DOHH2 (cell line): Measurements from ENCODE around the gene SARS1.

Experiments used
- H3F3A ChIP-seq: fragments of 200-600 bp; sonication (generic), shearing (Covaris generic); 2 replicates; pipeline ENCODE4 v1.6.0; 2016; ENCODE audit warnings: antibody characterized with exemption, mild to moderate bottlenecking; ENCODE audit not compliant: control insufficient read depth, insufficient read depth
- H3K27ac ChIP-seq: fragments of 200-600 bp; sonication (generic); 2 replicates; pipeline ENCODE4 v1.5.1; 2014; ENCODE audit warnings: low read depth, mild to moderate bottlenecking, low read length, moderate library complexity
- H3K27me3 ChIP-seq: fragments of 200-600 bp; sonication (generic); 2 replicates; pipeline ENCODE4 v1.6.1; 2014; ENCODE audit warnings: mild to moderate bottlenecking, low read length, mixed read lengths; ENCODE audit not compliant: control insufficient read depth
- H3K36me3 ChIP-seq: fragments of 200-600 bp; sonication (generic); 2 replicates; pipeline ENCODE4 v1.6.1; 2014; ENCODE audit warnings: mild to moderate bottlenecking, low read length, moderate library complexity, mixed read lengths; ENCODE audit not compliant: control insufficient read depth
- H3K4me1 ChIP-seq: fragments of 200-600 bp; sonication (generic); 2 replicates; pipeline ENCODE4 v1.6.1; 2014; ENCODE audit warnings: mild to moderate bottlenecking, low read length, mixed read lengths; ENCODE audit not compliant: control insufficient read depth
- H3K4me2 ChIP-seq: fragments of 200-600 bp; sonication (generic); 2 replicates; pipeline ENCODE4 v1.6.0; 2014; ENCODE audit warnings: mild to moderate bottlenecking, low read length, moderate library complexity
- H3K4me3 ChIP-seq: fragments of 200-600 bp; sonication (generic); 2 replicates; pipeline ENCODE4 v1.5.1; 2014; ENCODE audit warnings: mild to moderate bottlenecking, low read length, mixed read lengths
- H3K79me2 ChIP-seq: fragments of 200-600 bp; sonication (generic); 2 replicates; pipeline ENCODE4 v1.6.1; 2014; ENCODE audit warnings: mild to moderate bottlenecking, low read length, mixed read lengths; ENCODE audit not compliant: control insufficient read depth
- H3K9me2 ChIP-seq: fragments of 200-600 bp; sonication (generic); replicated peaks from 2 replicates; pipeline ENCODE4 v1.6.1; 2014; ENCODE audit warnings: mild to moderate bottlenecking, low read length, mixed read lengths; ENCODE audit not compliant: control insufficient read depth
- H3K9me3 ChIP-seq: fragments of 200-600 bp; sonication (generic); 2 replicates; pipeline ENCODE4 v1.6.1; 2014; ENCODE audit warnings: antibody characterized with exemption, low read length, mixed read lengths; ENCODE audit not compliant: control insufficient read depth, insufficient read depth
- H4K20me1 ChIP-seq: fragments of 200-600 bp; sonication (generic); 2 replicates; pipeline ENCODE4 v1.6.0; 2014; ENCODE audit warnings: low read depth, mild to moderate bottlenecking, antibody characterized with exemption, low read length, moderate library complexity; ENCODE audit not compliant: control insufficient read depth, insufficient read depth
- EZH2phosphoT487 ChIP-seq: fragments of 200-600 bp; sonication (generic); IDR thresholded peaks from 2 replicates; pipeline ENCODE4 v1.6.1; 2017; ENCODE audit warnings: borderline replicate concordance, mild to moderate bottlenecking, antibody characterized with exemption, low read length, moderate library complexity, mixed read lengths
- TF ChIP-seq, protein P1 (sequence below): fragments of 200-600 bp; sonication (generic); IDR thresholded peaks from one replicate; pipeline ENCODE4 v1.5.1; 2014; ENCODE audit warnings: antibody characterized with exemption, mild to moderate bottlenecking, low read depth, low read length; ENCODE audit not compliant: poor library complexity, severe bottlenecking

Gene SARS1

DNA sequence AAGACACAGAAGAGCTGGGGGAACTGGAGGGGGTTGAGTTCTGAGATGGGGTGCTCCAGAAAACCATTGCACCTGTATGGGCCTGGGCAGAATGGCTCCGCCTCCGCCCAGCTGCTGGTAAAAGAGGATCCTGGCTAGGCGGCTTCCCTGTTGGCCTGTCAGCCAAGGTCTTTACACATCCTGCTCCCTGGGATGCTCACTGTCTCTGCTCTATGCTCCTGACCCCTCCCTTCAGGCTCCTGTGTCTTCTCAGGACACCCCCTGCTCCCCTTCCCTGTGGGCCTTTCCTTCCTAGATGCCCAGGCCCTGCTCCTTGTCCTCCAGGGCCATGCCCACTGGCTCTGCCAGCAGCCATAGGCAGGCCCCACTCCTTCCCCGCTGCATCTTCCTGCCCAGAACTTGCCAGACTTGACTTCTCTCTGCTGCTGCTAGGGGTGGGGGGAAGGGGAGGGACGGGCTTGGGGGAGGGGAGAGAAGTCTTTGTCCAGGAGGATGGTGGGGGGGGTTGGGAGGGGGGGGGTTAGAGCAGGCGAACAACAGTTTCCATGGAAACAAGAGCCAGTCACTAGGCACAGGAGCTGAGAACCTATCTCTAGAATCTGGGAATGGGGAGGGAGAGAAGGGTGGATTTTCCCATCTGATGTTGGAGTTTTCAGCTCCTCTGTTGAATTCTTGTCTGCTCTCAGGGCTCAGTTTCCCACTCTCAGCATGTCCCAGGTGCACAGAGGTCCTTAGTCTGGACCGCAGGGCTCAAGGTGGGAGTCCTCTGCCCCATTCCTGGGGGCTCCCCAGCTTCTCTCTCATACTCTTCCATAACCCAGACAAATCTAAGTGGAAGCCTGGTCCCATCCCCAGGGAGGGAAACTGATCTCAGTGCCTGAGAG lies 46.2 kb downstream of the SARS1 start:
- Histone ChIP-seq H3K27me3 (no peaks in the 10 kb centered on the region), H3K27ac (no peak overlapping the region), H3K4me2 (no peak overlapping the region), H3K79me2 (no peaks in the 10 kb centered on the region), H3K36me3 (no peaks in the 10 kb centered on the region), H3K4me3 (no peak overlapping the region), H3K9me2 (no peaks in the 10 kb centered on the region), H3F3A (no peaks in the 10 kb centered on the region), H4K20me1 (no peaks in the 10 kb centered on the region), H3K4me1 (no peaks in the 10 kb centered on the region), H3K9me3 (no peaks in the 10 kb centered on the region)
- TF ChIP-seq, protein P1, sequence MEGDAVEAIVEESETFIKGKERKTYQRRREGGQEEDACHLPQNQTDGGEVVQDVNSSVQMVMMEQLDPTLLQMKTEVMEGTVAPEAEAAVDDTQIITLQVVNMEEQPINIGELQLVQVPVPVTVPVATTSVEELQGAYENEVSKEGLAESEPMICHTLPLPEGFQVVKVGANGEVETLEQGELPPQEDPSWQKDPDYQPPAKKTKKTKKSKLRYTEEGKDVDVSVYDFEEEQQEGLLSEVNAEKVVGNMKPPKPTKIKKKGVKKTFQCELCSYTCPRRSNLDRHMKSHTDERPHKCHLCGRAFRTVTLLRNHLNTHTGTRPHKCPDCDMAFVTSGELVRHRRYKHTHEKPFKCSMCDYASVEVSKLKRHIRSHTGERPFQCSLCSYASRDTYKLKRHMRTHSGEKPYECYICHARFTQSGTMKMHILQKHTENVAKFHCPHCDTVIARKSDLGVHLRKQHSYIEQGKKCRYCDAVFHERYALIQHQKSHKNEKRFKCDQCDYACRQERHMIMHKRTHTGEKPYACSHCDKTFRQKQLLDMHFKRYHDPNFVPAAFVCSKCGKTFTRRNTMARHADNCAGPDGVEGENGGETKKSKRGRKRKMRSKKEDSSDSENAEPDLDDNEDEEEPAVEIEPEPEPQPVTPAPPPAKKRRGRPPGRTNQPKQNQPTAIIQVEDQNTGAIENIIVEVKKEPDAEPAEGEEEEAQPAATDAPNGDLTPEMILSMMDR: no peak
- no peak for TF ChIP-seq EZH2phosphoT487

DNA sequence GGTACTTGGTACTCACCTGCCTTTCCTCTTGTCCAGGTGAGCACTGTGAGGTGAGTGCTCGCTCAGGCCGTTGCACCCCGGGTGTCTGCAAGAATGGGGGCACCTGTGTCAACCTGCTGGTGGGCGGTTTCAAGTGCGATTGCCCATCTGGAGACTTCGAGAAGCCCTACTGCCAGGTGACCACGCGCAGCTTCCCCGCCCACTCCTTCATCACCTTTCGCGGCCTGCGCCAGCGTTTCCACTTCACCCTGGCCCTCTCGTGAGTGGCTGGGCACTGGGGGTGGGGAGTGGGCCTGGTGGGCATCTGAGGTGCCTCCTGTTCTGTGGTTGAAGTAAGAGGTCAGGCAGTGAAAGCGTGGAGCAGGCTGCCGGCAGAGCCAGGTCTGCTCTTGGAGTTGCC lies 47.3 kb downstream of the SARS1 start:
- Histone ChIP-seq H3K4me2 (no peak overlapping the region), H3K27me3 (no peaks in the 10 kb centered on the region), H3K4me3 (no peak overlapping the region), H3K9me2 (no peaks in the 10 kb centered on the region), H3K27ac (no peak overlapping the region), H3K79me2 (no peaks in the 10 kb centered on the region), H3K36me3 (no peaks in the 10 kb centered on the region), H3K4me1 (no peaks in the 10 kb centered on the region), H3K9me3 (no peaks in the 10 kb centered on the region), H4K20me1 (no peaks in the 10 kb centered on the region), H3F3A (no peaks in the 10 kb centered on the region)
- TF ChIP-seq, protein P1: no peak
- TF ChIP-seq EZH2phosphoT487: no peak

DNA sequence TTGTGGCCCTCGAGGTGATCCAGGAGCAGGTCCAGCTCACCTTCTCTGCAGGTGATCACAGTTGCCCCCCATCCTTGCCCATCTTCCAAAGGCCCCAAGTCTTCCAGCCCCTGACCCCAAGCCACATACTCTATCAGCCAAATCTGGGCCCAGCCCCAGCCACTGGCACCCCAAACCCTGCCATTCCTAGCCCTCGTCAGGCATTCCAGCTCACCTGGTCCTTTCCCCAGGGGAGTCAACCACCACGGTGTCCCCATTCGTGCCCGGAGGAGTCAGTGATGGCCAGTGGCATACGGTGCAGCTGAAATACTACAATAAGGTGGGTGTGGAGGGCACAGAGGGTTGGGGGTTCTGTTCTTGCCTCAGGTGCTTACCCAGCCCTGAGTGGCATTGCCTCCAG lies 47.9 kb downstream of the SARS1 start:
- H3K9me2 ChIP-seq: no peaks in the 10 kb centered on the region
- H3K4me1 ChIP-seq: no peaks in the 10 kb centered on the region
- no peaks in the 10 kb centered on the region for H3K79me2 ChIP-seq
- no peaks in the 10 kb centered on the region for H3K36me3 ChIP-seq
- no peak overlapping the region for H3K4me3 ChIP-seq
- no peaks in the 10 kb centered on the region for H3K27me3 ChIP-seq
- H4K20me1 ChIP-seq: no peaks in the 10 kb centered on the region
- no peaks in the 10 kb centered on the region for H3F3A ChIP-seq
- H3K9me3 ChIP-seq: no peaks in the 10 kb centered on the region
- TF ChIP-seq EZH2phosphoT487: no peak
- TF ChIP-seq, protein P1: no peak
- H3K27ac ChIP-seq: no peak overlapping the region
- H3K4me2 ChIP-seq: no peak overlapping the region
